K562 (cell line): ENCODE results near the gene CAPN10. TPM values are rescaled to one million over a fixed set of nuclear protein-coding genes. Genes with fewer than 3 reads are reported as not detected.

Experiments used
- ATAC-seq: fragments of 200-7000 bp; cut with Tn5 transposase; 3 replicates; pipeline ENCODE4 v1.9.1; 2020; ENCODE audit warnings: moderate library complexity
- BruUV-seq: library from RNA; stranded (reverse); fragments of 400-500 nt; replicated peaks from 2 replicates; lab custom pipeline; 2021; lab: Mats Ljungman, UMichigan
- CTCF ChIA-PET: fragments of 300-600 bp; formaldehyde crosslinking; extraction: SDS; loops from one replicate; lab custom pipeline; 2021; ENCODE audit warnings: low intra/inter-chr PET ratio; lab: Yijun Ruan, JAX
- POLR2A ChIA-PET: fragments of 300-600, 350-650 bp; sonication (Branson Sonifier 250); formaldehyde crosslinking; extraction: SDS; loops from one replicate; lab custom pipeline; 2021; ENCODE audit warnings: antibody characterized with exemption, inconsistent platforms; lab: Yijun Ruan, JAX
- DNase-seq, 4 experiments: peaks; one replicate each; pipeline versions ENCODE4 v3.0.0 to v3.0.0-alpha.2; 2011 to 2018; ENCODE audit warnings: low spot score in 3 of 4, mixed read lengths in 3 of 4; ENCODE audit errors: extremely low read depth in 1 of 4
- FAIRE-seq: peaks from 2 replicates; lab custom pipeline; 2011; peaks lifted over from hg19 to GRCh38; lab: Jason Lieb, UNC
- H2AFZ ChIP-seq: 2 replicates; pipeline ENCODE4 v1.6.0; 2011; ENCODE audit warnings: low read depth, low read length, control low read depth, inconsistent platforms
- H3K27ac ChIP-seq: fragments of 200-600 bp; 3 replicates; pipeline ENCODE4 v1.8.0; 2011; ENCODE audit warnings: low read depth, mild to moderate bottlenecking, control low read depth, inconsistent platforms, low read length, moderate library complexity, mixed read lengths; ENCODE audit errors: extremely low read depth
- H3K27me3 ChIP-seq, 2 experiments: fragments of 300-600 bp in 1 of 2; 2 replicates in 1 of 2; 3 replicates in 1 of 2; pipeline versions ENCODE4 v1.6.0 to v1.8.0; 2011; ENCODE audit warnings: inconsistent platforms in 2 of 2, low read length in 2 of 2, mild to moderate bottlenecking in 1 of 2, mixed read lengths in 1 of 2, moderate library complexity in 1 of 2; ENCODE audit not compliant: control insufficient read depth in 2 of 2, insufficient read depth in 2 of 2
- H3K36me3 ChIP-seq: fragments of 300-600 bp; 3 replicates; pipeline ENCODE4 v1.8.0; 2011; ENCODE audit warnings: mild to moderate bottlenecking, low read length, inconsistent platforms; ENCODE audit not compliant: control insufficient read depth, insufficient read depth
- H3K4me1 ChIP-seq, 2 experiments: fragments of 200-600 bp in 1 of 2; replicated peaks in 1 of 2; 2 replicates in 1 of 2; 3 replicates in 1 of 2; pipeline versions ENCODE4 v1.5.1 to v1.8.0; 2011; ENCODE audit warnings: inconsistent platforms in 2 of 2, low read length in 2 of 2, mild to moderate bottlenecking in 1 of 2, mixed read lengths in 1 of 2, moderate library complexity in 1 of 2; ENCODE audit not compliant: control insufficient read depth in 2 of 2, insufficient read depth in 2 of 2
- H3K4me2 ChIP-seq: 2 replicates; pipeline ENCODE4 v1.6.1; 2011; ENCODE audit warnings: low read length, control low read depth, inconsistent platforms, mixed read lengths; ENCODE audit not compliant: insufficient read depth
- H3K4me3 ChIP-seq: fragments of 200-600 bp; sonication (generic), shearing (Covaris generic); 2 replicates; pipeline ENCODE4 v1.5.1; 2016; ENCODE audit warnings: control low read depth, inconsistent platforms
- H3K79me2 ChIP-seq: fragments of 200-600 bp; 3 replicates; pipeline ENCODE4 v1.8.0; 2011; ENCODE audit warnings: low read length, inconsistent platforms; ENCODE audit not compliant: control insufficient read depth, insufficient read depth
- H3K9ac ChIP-seq, 2 experiments: 2 replicates each; pipeline versions ENCODE4 v1.6.0 to v1.6.1; 2011; ENCODE audit warnings: low read depth in 2 of 2, low read length in 2 of 2, control low read depth in 1 of 2, inconsistent platforms in 1 of 2, mild to moderate bottlenecking in 1 of 2, mixed read lengths in 1 of 2; ENCODE audit not compliant: insufficient read depth in 1 of 2
- H3K9me1 ChIP-seq: one replicate; pipeline ENCODE4 v1.6.0; 2011; ENCODE audit warnings: inconsistent platforms, mild to moderate bottlenecking, low read length, moderate library complexity; ENCODE audit not compliant: control insufficient read depth, insufficient read depth
- H3K9me3 ChIP-seq: replicated peaks from 2 replicates; pipeline ENCODE4 v1.5.1; 2011; ENCODE audit warnings: low read depth, low read length, inconsistent platforms; ENCODE audit not compliant: control insufficient read depth, insufficient read depth
- H4K20me1 ChIP-seq: replicated peaks from 2 replicates; pipeline ENCODE4 v1.6.1; 2011; ENCODE audit warnings: low read length, inconsistent platforms, mixed read lengths; ENCODE audit not compliant: control insufficient read depth, insufficient read depth
- CBX8 ChIP-seq: fragments of 200-600 bp; sonication (generic); IDR thresholded peaks from 2 replicates; pipeline ENCODE4 v1.6.1; 2012; ENCODE audit warnings: borderline replicate concordance, mixed run types, low read depth, mild to moderate bottlenecking, moderate library complexity, mixed read lengths, low read length, control low read depth, inconsistent platforms; ENCODE audit not compliant: poor library complexity, severe bottlenecking; ENCODE audit errors: extremely low read depth
- FOXK1 ChIP-seq: sonication (generic); formaldehyde crosslinking; IDR thresholded peaks from 2 replicates; pipeline ENCODE4 v1.8.0; 2022; ENCODE audit warnings: missing genetic modification reagents, mild to moderate bottlenecking, borderline replicate concordance
- GMEB1 ChIP-seq: fragments of 250-450 bp; sonication (Bioruptor Pico); IDR thresholded peaks from 2 replicates; pipeline ENCODE4 v1.4.0; 2020; ENCODE audit warnings: mild to moderate bottlenecking
- STAT6 ChIP-seq: sonication (generic); formaldehyde crosslinking; IDR thresholded peaks from 2 replicates; pipeline ENCODE4 v1.8.1; 2023; ENCODE audit warnings: mild to moderate bottlenecking, missing genetic modification reagents
- ZBTB40 ChIP-seq, 2 experiments: fragments of 450-650 bp in 1 of 2; sonication (generic) in 1 of 2; formaldehyde crosslinking in 1 of 2; IDR thresholded peaks; 2 replicates each; pipeline versions ENCODE4 v1.7.1 to v1.9.0; 2016 to 2022; ENCODE audit warnings: inconsistent platforms in 1 of 2, mild to moderate bottlenecking in 1 of 2, missing genetic modification reagents in 1 of 2
- WGBS: fragments of 100-300 bp; shearing (Covaris generic); methylation state at CpG from one replicate; pipeline ENCODE4 v1.1.6; 2016; ENCODE audit warnings: low coverage, mixed read lengths; ENCODE audit not compliant: insufficient coverage; ENCODE audit errors: missing lambda C conversion rate; 5-methylcytosine and 5-hydroxymethylcytosine counted together
- in situ Hi-C: fragments of 300-500 bp; cut with MboI; formaldehyde crosslinking; loops from 4 replicates; pipeline ENCODE4 v1.15.0; 2018; ENCODE audit warnings: inconsistent platforms, mixed read lengths
- intact Hi-C: fragments of 100-400 bp; cut with micrococcal nuclease; formaldehyde crosslinking; loops from 2 replicates; pipeline ENCODE4 v1.14.2; 2022
- polyA plus RNA-seq, 8 experiments: library from polyadenylated mRNA; depleted of rRNA in 4 of 8; stranded (reverse) in 5 of 8; unstranded in 3 of 8; fragments of >200 nt; fragmentation: Nextera tagmentation in 2 of 8; fragmentation: Illumina TruSeq in 1 of 8; extraction: Ambion mirVana in 2 of 8; extraction: Trizol in 1 of 8; gene quantifications; 2 replicates each; pipeline versions ENCODE4 v1.2.1 to v1.2.3, GENCODE V29; 2011 to 2014; ENCODE audit warnings: inconsistent platforms in 1 of 8, missing spikeins in 1 of 8
- total RNA-seq, 7 experiments: library from RNA; depleted of rRNA in 6 of 7; stranded (reverse); fragments of >200 nt in 6 of 7; fragmentation: Illumina TruSeq in 2 of 7; extraction: Trizol in 2 of 7; gene quantifications; 2 replicates each; pipeline versions ENCODE4 v1.2.1 to v1.2.3, GENCODE V29; 2011 to 2021; ENCODE audit warnings: low replicate concordance in 1 of 7

The CAPN10 gene
- total and polyA plus RNA-seq, 9 of the 15 experiments (the other 6 are each of a cell fraction or from before 2014, with no cell fraction given) = 0.08 to 26.1 (median 8.4) TPM

- in situ Hi-C loops (no loop called here), intact Hi-C loops (no loop called here)
- H3K27me3 ChIP-seq = peaks cover 3 to 21% of the 10 kb centered on the region in 2 experiments; a peak in 3 of 5 replicates
- FAIRE-seq = no peak
- 7% methylated on average over 3 of the region's 8 CpGs for WGBS
- H3K4me1 ChIP-seq = no peaks in the 10 kb centered on the region
- ChIA-PET POLR2A (no interaction called here), CTCF (no interaction called here)
- H4K20me1 ChIP-seq = no peaks in the 10 kb centered on the region
- H2AFZ ChIP-seq = no peak overlapping the region
- no TSS peak for BruUV-seq
- H3K4me2 ChIP-seq = no peak overlapping the region
- H3K27ac ChIP-seq = no peak overlapping the region
- no peak overlapping the region for H3K4me3 ChIP-seq
- TF ChIP-seq FOXK1 (CRISPR knock-in tag) (no peak), GMEB1 (CRISPR knock-in tag) (no peak), ZBTB40 (IDR thresholded peaks at IDR 0.05) (no peak), ZBTB40 (CRISPR knock-in tag; IDR thresholded peaks at IDR 0.05) (no peak), STAT6 (CRISPR knock-in tag) (no peak), CBX8 (no peak)
- no peak overlapping the region for H3K9ac ChIP-seq
- no peak for ATAC-seq
- no peak for DNase-seq
- no peaks in the 10 kb centered on the region for H3K9me1 ChIP-seq
- H3K9me3 ChIP-seq = 0 out of 2 replicates have a peak, but pooled peaks cover 1% of the 10 kb centered on the region
- H3K79me2 ChIP-seq = no peaks in the 10 kb centered on the region
- no peaks in the 10 kb centered on the region for H3K36me3 ChIP-seq
These were observed 51.4 kb downstream of the CAPN10 start for GRCh38 chr2:240637901-240638345.
